ENCODE data around the gene AWAT2.

Gene AWAT2

DNA sequence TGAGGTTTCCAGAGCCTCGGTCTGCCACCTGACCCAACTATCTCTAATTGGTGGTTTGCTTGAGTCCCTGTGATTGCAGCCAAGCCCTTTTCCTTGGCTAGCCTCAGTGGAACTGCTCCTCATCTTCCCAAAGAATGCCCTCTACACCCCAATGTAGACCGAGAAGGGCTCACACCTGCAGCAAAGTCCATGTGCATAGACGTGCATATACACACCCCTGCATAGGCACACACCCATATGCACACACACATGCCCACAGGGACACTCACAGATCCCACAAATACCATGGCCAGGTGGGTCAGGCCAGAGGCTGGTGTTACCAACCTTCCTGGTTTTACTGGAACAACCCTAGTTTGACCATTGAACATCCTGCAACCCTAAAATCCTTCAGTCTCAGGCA lies 332 bp downstream of the AWAT2 start:
- H3K4me1 Mint-ChIP-seq = no peaks in the 10 kb centered on the region
- no peaks in the 10 kb centered on the region for H3K36me3 Mint-ChIP-seq
- no peaks in the 10 kb centered on the region for H3K27me3 Mint-ChIP-seq
- no peak overlapping the region for H3K27ac Mint-ChIP-seq
- H3K9me3 Mint-ChIP-seq = no peaks in the 10 kb centered on the region
- no peak overlapping the region for H3K4me3 Mint-ChIP-seq

DNA sequence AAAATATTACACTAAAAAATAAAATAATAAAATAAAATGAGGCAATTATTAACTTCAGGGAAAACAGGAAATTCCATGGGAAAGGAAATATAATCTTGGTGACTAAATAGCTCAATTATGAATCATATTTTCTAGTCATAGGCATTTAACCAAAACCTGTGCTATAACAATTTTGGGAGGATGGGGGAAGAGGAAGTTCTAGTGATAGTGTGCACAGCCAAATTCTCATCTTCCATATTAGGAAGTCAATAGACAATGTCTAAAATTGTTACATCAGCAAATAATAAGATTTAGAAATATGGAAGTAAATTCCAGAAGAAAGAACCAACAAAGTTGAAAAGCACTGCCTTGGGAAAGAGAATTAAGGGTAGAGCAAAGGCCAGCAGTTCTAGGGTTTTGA lies 2.8 kb downstream of the AWAT2 start:
- Mint-ChIP-seq H3K4me1 (no peaks in the 10 kb centered on the region), H3K36me3 (no peaks in the 10 kb centered on the region), H3K9me3 (no peaks in the 10 kb centered on the region), H3K4me3 (no peak overlapping the region), H3K27me3 (no peaks in the 10 kb centered on the region), H3K27ac (no peak overlapping the region)

- Mint-ChIP-seq H3K36me3 (no peaks in the 10 kb centered on the region), H3K9me3 (no peaks in the 10 kb centered on the region), H3K4me3 (no peak overlapping the region), H3K27ac (no peak overlapping the region), H3K27me3 (no peaks in the 10 kb centered on the region), H3K4me1 (no peaks in the 10 kb centered on the region)
Observed at GRCh38 chrX:70044541-70045245, 5.0 kb downstream of the AWAT2 start.

DNA sequence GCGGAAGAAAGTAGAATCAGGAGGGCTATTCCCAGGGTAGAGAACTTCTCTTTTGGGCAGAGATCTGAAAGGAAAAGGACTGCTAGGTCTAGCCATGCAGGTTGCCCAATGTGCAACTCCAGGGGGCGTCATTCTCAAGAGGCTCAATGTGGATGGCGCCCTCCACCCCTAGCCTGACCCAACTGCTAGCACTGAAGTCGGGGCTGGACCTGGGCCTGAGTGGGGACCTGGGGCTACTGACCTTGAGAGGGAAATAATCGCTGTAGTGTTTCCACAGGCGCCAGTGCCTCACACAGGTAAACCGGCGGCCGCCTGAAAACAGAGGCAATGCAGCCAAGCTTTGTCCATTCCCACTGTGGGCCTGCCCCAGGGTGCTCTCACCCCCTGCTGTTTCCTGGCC lies 6.1 kb downstream of the AWAT2 start:
- Mint-ChIP-seq H3K4me1 (no peaks in the 10 kb centered on the region), H3K27ac (no peak overlapping the region), H3K27me3 (no peaks in the 10 kb centered on the region), H3K4me3 (no peak overlapping the region), H3K36me3 (no peaks in the 10 kb centered on the region), H3K9me3 (no peaks in the 10 kb centered on the region)

- Mint-ChIP-seq H3K4me3 (no peak overlapping the region), H3K36me3 (no peaks in the 10 kb centered on the region), H3K9me3 (no peaks in the 10 kb centered on the region), H3K27me3 (no peaks in the 10 kb centered on the region), H3K27ac (no peak overlapping the region), H3K4me1 (no peaks in the 10 kb centered on the region)
Observed at GRCh38 chrX:70042399-70043371, 7.1 kb downstream of the AWAT2 start.

GRCh38 chrX:70041993-70042392 lies 7.7 kb downstream of the AWAT2 start:
- Mint-ChIP-seq H3K9me3 (no peaks in the 10 kb centered on the region), H3K4me1 (no peaks in the 10 kb centered on the region), H3K36me3 (no peaks in the 10 kb centered on the region), H3K27me3 (no peaks in the 10 kb centered on the region), H3K27ac (no peak overlapping the region), H3K4me3 (no peak overlapping the region)

GRCh38 chrX:70039758-70040157 lies 10.0 kb downstream of the AWAT2 start:
- H3K27ac Mint-ChIP-seq = no peak overlapping the region
- H3K4me3 Mint-ChIP-seq = no peak overlapping the region
- H3K27me3 Mint-ChIP-seq = no peaks in the 10 kb centered on the region
- no peaks in the 10 kb centered on the region for H3K4me1 Mint-ChIP-seq
- no peaks in the 10 kb centered on the region for H3K9me3 Mint-ChIP-seq
- no peaks in the 10 kb centered on the region for H3K36me3 Mint-ChIP-seq

DNA sequence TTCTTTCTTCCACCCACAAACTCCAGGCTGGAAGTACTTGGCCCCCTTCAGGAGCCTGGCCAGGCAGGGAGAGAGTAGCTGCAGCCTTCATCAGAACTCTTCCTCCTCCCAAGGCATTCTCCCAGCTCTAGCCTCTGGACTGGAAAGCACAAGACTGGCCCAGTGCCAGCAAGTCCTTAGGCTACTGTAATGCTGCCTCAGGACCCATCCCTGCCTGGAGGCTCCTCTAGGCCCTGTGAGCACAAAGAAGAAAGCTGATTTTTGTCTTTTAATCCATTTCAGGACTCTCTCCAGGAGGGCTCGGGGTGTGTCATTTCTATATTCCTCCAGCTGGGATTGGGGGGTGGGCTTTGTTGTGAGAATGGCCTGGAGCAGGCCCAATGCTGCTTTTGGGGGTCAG lies 10.8 kb downstream of the AWAT2 start:
- no peaks in the 10 kb centered on the region for H3K4me1 Mint-ChIP-seq
- H3K27ac Mint-ChIP-seq = no peak overlapping the region
- no peaks in the 10 kb centered on the region for H3K9me3 Mint-ChIP-seq
- no peak overlapping the region for H3K4me3 Mint-ChIP-seq
- H3K36me3 Mint-ChIP-seq = no peaks in the 10 kb centered on the region
- no peaks in the 10 kb centered on the region for H3K27me3 Mint-ChIP-seq

GRCh38 chrX:70038515-70038914 lies 11.2 kb downstream of the AWAT2 start:
- Mint-ChIP-seq H3K36me3 (no peaks in the 10 kb centered on the region), H3K4me3 (no peak overlapping the region), H3K27ac (no peak overlapping the region), H3K9me3 (no peaks in the 10 kb centered on the region), H3K27me3 (no peaks in the 10 kb centered on the region), H3K4me1 (no peaks in the 10 kb centered on the region)

DNA sequence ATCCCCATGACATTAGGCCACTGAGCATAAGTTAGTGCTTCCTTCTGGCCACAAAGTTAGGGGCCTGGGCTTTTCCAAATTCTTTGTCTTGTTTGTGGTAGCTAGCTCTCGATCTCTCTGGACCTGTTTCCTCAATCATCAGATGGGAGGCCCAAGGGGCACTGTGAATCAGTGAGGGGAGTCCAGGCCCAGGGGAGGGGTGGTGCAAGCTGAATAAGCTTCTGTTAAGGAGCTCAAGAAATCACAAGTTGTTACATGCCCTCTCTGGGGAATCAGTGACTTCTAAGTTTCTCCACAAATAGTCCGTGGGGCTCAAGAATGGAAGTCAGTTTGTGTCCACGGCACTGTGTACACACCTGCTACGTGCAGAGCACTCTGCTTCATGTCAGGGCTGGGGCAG lies 15.1 kb downstream of the AWAT2 start:
- Mint-ChIP-seq H3K4me3 (no peak overlapping the region), H3K9me3 (no peaks in the 10 kb centered on the region)

GRCh38 chrX:70033348-70034051 lies 16.2 kb downstream of the AWAT2 start:
- no peaks in the 10 kb centered on the region for H3K36me3 Mint-ChIP-seq
- peaks cover 29% of the 10 kb centered on the region for H3K4me1 Mint-ChIP-seq
- H3K4me3 Mint-ChIP-seq = no peak overlapping the region
- H3K27me3 Mint-ChIP-seq = no peaks in the 10 kb centered on the region
- peak overlapping the region; percentile 84 for H3K27ac Mint-ChIP-seq
- no peaks in the 10 kb centered on the region for H3K9me3 Mint-ChIP-seq

More for the DNA sequence above, 15.1 kb downstream of the AWAT2 start:
- peaks cover 22% of the 10 kb centered on the region for H3K4me1 Mint-ChIP-seq
- H3K36me3 Mint-ChIP-seq = no peaks in the 10 kb centered on the region
- H3K27ac Mint-ChIP-seq = no peak overlapping the region
- H3K27me3 Mint-ChIP-seq = no peaks in the 10 kb centered on the region

DNA sequence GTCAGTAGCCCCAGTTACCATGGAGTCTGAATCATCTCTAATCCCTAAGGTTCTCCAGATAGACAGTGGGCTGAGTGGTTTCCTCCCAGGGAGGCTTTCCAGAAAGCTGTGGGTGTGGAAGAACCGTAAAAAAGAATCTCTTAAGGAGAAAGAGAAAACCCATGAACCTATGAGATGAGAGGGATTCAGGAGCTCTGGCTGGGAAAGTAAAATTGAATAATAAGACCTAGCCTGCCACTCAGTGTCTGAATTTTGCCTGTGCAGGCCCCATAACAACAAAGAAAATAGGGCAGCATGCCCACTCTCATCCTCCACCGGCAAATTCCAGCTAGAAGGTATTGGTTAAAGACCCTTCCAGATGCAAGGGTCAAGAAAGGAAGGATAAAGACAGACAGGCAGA lies 16.9 kb downstream of the AWAT2 start:
- Mint-ChIP-seq H3K36me3 (no peaks in the 10 kb centered on the region), H3K4me1 (peaks cover 30% of the 10 kb centered on the region), H3K27me3 (no peaks in the 10 kb centered on the region), H3K9me3 (no peaks in the 10 kb centered on the region), H3K27ac (no peak overlapping the region), H3K4me3 (no peak overlapping the region)

DNA sequence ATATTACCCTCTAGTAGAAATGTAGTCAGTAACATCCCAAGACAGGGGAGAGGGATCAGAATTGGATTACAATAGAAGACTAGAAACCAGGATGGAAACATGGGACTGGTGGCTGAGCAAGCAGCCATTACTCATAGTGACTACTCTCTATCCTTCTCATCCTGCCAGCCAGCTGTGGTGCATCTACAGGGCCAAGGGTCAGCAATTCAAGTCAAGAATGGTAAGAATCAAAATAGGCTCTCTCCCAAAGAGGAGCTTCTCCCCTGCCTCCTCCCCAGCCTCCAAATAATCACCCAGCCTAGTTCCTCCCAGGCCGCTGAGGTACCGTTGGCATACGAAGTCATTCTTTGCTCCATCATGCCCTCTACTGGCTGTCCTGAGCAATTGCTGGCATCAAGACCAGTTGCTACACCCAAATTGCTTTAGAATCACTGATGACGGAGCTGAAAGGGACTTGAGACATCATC lies 19.4 kb downstream of the AWAT2 start:
- Mint-ChIP-seq H3K27ac (no peak overlapping the region), H3K4me1 (peaks cover 49% of the 10 kb centered on the region), H3K9me3 (no peaks in the 10 kb centered on the region), H3K36me3 (no peaks in the 10 kb centered on the region), H3K4me3 (no peak overlapping the region), H3K27me3 (no peaks in the 10 kb centered on the region)

DNA sequence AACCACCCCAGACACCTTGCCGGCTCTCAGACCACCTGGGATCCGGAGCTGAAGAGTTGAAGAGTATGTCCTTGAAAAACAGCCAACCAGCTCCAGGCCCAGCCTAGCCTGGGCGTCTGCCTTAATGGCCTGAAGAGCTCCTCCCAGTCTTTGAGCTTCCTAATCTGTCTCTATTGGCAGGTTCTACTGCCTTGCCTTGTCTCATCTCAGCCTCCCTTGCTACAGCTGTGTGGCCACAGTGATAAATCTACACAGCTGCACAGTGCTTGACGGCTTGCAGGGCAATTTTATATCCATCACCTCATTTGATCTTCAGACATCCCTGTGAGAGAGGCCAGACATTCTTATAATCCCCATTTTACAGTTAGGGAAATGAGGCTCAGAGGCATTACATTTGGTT lies 19.9 kb downstream of the AWAT2 start:
- Mint-ChIP-seq H3K9me3 (no peaks in the 10 kb centered on the region), H3K36me3 (no peaks in the 10 kb centered on the region)

GRCh38 chrX:70026851-70027200 lies 22.9 kb downstream of the AWAT2 start:
- no peaks in the 10 kb centered on the region for H3K27me3 Mint-ChIP-seq
- H3K27ac Mint-ChIP-seq = no peak overlapping the region
- no peaks in the 10 kb centered on the region for H3K9me3 Mint-ChIP-seq
- H3K36me3 Mint-ChIP-seq = no peaks in the 10 kb centered on the region
- H3K4me3 Mint-ChIP-seq = no peak overlapping the region
- H3K4me1 Mint-ChIP-seq = peaks cover 64% of the 10 kb centered on the region

More for the DNA sequence above, 19.9 kb downstream of the AWAT2 start:
- Mint-ChIP-seq H3K27ac (no peak overlapping the region), H3K27me3 (no peaks in the 10 kb centered on the region), H3K4me3 (no peak overlapping the region), H3K4me1 (peaks cover 54% of the 10 kb centered on the region)
